HPDE6-E6E7 (cell line): Measurements from ENCODE around the gene TLCD3A.
"Not testable (repeated sequence)": the region's sequence is repeated elsewhere in the genome, so short reads cannot be mapped to it uniquely, and the experiment has no call there.

ENCODE experiments used
- DNase-seq: peaks from one replicate; pipeline ENCODE4 v3.0.0; 2011; ENCODE audit warnings: missing footprints; ENCODE audit errors: extremely low spot score

TLCD3A gene

GRCh38 chr17:788551-788950 lies 56.2 kb downstream of the TLCD3A start:
- DNase-seq: no peak

GRCh38 chr17:789160-789840 lies 56.9 kb downstream of the TLCD3A start:
- DNase-seq: no peak

GRCh38 chr17:789931-790873 lies 57.8 kb downstream of the TLCD3A start:
- DNase-seq: peak; percentile 87

GRCh38 chr17:790874-791247 lies 58.5 kb downstream of the TLCD3A start:
- DNase-seq: not testable (repeated sequence)

DNA sequence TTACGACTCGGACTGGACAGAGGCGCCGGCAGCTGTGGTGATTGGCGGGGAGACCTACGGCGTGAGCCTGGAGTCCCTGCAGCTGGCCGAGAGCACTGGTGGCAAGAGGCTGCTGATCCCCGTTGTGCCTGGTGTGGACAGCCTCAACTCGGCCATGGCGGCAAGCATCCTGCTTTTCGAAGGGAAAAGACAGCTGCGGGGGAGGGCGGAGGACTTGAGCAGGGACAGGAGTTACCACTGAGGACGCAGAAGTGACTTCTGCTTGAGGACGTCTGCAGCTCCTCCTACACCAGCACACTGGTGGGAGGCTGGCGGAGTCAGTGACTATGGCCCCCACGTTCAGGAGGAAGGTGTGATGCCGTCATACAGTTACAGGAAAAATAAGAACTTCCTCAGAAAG lies 59.4 kb downstream of the TLCD3A start:
- DNase-seq: no peak

- no peak for DNase-seq
Measured at GRCh38 chr17:792277-792676, 59.9 kb downstream of the TLCD3A start.
